HG03045 (cell line): ENCODE results near the gene WSB1.

ENCODE experiments used
- ATAC-seq: cut with Tn5 transposase; IDR thresholded peaks from one replicate; pipeline ENCODE4 v1.9.1; 2021; ENCODE audit warnings: mild to moderate bottlenecking, moderate library complexity; ENCODE audit not compliant: unreplicated experiment

WSB1 gene

DNA sequence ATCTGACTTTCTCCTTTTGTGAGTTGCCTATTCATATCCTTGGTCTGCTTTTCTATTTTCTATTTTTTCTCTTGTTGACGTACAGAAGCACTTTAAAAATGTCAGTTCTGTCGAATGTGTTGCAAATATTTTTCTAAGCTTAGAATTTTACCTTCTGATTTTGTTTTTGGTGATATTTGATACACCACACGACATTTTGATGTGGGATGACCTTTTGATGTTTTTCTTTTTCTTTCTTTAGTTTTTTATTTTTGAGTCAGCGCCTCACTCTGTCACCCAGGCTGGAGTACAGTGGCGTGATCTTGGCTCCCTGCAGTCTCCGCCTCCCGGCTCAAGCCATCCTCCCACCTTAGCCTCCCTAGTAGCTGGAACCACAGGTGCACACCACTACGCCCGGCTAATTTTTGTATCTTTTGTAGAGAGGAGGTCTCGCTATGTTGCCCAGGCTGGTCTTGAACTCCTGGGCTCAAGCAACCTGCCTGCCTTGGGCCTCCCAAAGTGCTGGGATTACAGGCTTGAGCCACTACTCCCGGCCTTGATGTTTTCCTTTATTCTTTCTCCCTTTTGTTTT is 39.6 kb downstream of the WSB1 start:
- ATAC-seq: no peak

DNA sequence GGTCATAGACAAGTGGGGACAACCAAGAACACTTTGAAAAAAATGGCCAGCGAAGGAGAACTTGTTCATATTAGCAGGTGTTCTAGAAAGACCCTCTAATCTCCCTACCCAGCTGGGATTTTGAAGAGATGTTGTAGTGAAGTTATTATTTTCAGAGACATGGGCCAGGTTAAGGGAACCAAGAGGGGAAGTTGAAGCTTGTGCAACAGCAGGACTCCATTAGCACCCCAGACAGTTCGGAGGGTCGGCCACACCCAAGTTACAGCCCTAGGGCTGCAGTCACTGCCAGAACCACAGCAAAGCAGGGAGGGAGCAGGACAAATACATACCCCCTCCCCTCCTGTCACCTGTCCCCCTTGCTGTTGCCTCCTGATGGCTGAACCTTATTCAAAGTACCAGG is 42.3 kb downstream of the WSB1 start:
- ATAC-seq: no peak

DNA sequence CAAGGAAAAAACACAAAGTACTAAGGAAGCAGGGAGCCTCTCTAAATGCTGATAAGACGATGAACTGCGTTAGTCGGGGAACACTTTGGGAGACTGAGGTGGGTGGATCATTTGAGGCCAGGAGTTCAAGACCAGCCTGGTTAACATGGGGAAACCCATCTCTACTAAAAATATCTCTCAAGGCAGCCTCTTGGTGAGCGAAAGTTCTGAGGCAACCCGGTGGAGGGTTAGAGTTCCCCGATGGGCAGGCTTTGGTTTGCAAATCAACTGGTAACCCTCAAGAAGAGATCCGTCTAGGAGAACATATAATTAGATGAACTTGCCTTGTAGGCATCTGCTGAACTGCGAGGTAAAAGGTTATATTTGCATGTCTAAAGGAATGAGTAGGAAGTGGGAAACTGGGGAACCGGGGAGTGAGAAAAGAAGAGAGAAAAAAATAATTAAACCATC is 44.6 kb downstream of the WSB1 start:
- peak; percentile 53 for ATAC-seq

DNA sequence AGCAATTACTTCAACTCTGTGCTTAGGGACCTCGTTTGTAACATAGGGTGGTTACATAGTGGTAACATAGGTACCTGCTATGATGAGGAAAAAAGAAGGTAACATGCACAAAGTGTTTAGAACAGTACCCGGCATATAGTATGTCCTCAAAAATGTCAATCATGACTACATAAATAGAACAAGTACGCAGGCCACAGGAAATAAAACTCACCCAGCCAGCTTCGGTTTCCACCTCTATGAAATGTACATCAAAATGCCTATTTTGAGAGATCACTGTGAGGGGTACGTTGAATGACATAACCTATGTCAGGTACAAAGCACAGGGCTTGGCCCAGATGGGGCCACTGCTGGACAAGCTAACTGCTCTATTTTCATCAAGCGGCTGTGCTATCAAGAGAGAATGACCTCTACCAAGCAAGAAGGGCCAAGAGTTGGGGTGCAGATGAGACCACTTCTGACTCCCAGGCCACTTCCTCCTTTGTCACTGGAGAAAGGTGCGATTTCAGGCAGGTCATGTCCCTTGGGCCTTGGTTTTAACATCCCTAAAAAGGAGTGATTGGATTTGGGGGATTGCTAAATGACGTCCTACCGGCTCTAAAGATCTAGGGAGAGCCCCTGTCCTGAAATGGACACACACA is 45.4 kb downstream of the WSB1 start:
- ATAC-seq: peak; percentile 8

DNA sequence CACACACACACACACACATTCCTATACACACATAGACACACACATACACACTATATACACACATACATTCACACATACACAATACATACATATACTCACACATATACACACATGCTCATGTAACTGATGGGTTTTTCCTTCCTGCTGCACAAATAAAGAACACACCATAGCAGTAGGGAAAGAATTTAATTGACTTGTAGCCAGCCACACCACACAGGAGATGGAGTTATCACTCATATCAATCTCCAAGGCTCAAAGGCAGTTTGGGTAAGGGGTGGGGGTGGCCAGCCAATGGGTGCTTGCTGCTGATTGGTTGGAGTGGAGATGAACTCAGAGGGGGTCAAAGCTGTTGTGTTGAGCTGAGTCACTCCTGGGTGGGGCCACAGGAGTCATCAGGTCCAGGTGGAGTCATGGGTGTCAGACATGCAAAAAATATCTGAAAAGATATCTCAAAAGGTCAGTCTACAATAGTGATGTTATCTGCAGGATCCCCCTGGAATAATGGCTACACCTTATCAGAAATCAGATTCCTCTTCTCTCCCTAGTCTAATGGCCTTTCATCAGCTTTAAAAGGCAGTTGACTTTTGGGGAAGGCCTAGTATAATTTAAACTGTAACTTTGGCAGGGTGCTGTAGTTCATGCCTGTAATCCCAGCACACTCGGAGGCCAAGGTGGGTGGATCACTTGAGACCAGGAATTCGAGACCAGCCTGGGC is 46.1 kb downstream of the WSB1 start:
- ATAC-seq: no peak

DNA sequence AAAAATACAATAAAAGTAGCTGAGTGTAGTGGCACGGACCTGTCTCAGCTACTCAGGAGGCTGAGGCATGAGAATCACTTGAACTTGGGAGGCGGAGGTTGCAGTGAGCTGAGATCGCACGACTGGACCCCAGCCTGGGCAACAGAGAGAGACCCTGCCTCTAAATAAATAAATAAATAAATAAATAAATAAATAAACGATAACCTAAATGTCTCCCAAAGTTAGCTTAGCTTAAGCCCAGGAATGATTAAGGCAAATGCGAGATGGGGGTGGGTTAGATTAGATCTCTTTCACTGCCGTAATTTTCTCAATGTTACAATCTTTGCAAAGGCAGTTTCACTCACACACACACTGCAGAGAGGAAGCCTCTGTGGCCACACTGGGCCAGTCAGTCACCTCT is 46.7 kb downstream of the WSB1 start:
- ATAC-seq: no peak

DNA sequence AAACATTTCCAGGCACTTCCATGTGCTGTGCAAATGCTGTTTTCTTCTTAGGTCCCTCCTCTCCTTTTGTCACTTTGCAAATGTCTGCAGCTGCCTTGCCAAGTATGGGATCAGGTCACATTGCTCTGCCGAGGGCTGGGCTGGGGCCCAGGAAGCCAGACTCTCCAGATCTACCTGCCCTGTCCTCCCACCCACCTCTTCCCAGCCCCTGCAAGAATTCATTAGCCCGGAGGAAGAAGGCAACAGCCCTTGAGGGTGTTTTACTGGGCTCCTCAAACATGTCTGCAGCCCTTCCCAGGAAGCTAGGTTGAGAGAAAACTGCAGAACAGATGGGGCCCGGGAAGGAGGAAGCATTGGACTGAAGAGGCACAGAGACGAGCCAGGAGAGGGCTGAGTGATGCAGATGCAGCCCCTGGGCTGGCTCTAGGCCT is 47.1 kb downstream of the WSB1 start:
- no peak for ATAC-seq

DNA sequence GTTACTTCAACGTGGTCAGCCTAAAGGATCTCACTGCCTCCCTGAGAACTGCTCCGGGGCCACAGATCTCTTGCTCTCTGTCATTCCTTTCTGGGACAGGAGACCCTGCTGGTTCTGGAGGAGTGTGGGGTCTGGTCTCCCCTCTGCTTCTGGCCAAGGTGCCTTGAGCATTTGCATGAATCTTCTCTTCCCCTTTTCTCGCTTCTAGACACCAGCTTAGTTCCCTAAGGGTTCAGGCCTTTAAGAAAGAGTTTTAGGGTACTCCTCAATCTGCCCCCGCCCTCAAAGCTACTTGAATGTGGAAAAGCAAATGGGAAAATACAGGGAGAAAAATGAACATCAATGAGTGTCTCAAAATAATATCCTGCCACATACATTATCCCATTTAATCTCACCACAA is 48.1 kb downstream of the WSB1 start:
- no peak for ATAC-seq

DNA sequence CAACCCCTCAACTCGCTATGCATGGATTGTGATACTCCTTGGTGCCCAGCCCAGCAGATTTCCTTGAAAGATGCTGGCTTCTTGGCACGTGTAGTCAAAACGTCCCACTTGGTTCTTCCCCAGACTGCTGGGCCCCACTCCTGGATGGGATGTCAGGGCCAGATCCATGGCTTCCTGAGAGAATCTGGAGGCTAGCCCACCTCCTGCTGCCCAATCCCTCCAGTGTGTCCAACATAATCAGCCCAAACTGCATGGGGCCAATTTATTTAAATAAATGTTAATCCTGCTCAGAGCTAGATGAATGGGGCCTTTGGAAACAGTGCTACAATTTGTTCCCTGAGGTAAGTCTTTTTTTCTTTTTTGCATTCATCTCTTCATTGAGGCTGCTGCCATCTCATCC is 49.4 kb downstream of the WSB1 start:
- ATAC-seq: no peak

DNA sequence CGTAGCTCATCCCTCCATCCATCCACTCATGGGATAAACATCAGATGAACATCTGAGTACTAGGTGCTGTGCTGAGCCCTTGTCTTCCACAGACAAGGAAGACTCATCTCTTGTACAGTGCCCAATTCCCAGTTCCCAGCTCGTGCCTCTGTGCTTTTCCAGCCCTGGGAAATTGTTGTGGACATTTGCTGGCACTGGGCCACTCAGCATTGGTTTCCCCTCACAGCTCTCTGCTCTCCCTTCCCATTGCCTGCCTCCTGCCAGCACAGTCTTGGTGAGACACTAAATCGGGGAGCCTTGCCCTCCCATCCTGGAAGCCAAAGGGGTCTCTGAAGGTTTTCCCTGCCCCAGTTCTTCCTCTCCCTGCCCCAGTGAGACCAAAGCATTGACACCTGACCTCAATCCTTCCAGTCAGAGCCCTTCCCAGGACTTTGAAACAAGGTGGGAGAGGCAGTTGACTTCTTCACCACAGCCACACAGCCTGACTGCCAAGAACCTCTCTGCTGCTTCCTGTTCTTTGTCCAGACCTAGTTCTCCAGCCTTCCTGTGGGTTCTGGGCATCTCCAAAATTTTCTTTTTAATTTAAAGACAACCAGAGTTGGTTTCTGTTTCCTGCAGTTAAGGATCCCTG is 50.2 kb downstream of the WSB1 start:
- ATAC-seq: no peak

DNA sequence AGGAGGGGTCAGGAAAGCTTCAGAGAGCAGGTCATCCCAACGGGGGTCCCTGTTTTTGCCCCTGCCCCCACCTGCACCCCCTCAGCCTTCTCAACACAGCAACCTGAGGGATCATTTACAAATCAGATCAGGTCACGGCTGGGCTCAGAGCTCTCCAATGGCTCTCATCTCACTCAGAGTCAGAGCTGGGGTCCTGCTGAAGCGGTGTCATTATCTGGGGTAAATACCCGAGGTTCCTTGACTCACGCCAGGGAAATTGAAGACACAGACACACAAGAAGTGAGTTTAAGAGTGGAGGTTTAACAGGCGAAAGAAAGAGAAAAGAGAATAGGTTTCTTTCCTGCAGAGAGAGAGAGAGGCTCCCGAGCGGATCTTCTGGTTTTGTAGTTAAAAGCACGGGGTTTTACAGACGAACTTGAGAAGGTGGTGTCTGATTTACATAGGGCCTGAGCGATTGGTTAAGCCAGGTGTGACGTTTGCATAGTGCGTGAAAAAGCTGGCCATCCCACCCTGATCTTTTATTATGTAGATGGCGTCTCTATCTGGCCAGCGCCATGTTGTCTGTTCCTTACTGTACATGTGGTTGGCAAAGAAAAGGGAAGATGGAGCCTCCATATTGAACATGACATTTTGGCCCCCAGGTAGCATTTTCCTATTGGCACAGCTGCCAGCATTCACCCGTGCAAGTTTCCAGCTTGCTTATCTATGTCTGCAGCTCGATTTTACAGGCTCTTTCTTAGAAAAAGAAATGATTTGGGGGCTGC is 51.4 kb downstream of the WSB1 start:
- no peak for ATAC-seq

DNA sequence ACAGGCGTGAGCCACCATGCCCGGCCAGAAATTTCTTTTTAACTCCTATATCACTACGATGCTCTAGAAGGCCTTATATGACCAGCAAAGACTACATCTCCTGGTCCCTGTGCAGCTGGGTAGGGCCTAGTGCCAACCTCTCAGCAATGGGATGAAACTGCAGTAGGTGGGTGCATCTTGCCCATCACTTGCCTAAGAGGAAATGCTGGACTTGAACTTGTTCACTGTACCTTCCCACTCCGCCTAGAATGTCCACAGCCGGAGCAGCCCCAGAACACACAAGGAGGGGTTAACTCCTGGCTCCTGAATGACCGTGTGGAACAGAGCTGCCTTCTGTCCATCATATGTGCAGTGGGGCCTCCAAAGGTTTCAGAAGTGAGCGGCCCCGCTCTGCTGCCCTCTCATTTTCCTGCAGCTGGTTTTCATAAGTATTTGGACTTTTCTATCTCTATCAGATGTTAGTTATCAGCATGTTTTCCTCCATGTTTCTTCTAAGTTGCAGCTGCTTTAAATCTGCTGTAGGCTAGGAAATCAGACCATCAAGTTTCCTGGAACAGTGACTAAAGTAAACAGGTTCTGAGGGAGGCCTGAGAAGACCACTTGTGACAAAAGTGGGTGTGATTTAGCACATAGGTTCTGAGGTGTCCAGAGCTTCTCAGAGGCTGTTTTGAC is 52.5 kb downstream of the WSB1 start:
- no peak for ATAC-seq

DNA sequence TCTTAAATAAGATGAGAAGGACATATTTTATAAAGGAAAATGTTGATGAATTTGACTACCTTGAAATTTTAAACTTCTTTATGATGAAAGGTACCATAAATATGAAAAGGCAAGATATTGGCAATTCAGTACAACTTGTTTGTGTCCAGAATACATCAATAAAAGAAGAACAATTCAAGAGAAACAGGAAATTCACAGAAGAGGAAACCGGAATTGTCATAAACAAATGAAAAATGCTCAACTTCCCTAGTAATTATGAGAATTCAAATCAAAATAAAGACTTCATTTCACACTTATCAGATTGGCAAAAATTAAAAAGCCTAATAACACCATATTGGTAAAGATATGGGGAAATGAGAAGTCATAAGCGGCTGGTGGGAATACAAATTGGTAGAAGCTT is 54.3 kb downstream of the WSB1 start:
- no peak for ATAC-seq

DNA sequence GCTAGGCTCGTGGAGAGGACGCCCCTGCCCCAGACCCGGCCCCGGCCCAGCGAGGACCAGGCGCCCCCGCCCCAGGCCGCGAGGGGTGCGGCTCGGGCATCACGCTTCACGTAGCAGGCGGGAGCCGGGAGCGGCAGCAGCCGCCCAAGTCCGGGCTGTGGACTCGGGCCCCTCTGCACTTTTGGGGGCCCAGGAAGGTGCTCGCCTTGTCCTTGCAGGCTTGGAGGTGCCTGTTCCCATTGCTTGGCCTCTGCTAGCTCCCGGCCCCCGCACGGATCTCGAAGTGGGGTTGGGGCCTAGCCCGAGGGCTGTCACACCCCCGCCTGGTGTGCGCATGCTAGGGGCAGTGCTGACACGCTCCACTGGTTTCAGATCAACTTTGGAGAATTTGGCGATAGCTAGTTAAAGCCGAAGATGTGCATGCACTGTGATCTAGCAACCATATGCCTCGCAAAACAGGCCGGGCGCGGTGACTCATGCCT is 55.7 kb downstream of the WSB1 start:
- no peak for ATAC-seq

DNA sequence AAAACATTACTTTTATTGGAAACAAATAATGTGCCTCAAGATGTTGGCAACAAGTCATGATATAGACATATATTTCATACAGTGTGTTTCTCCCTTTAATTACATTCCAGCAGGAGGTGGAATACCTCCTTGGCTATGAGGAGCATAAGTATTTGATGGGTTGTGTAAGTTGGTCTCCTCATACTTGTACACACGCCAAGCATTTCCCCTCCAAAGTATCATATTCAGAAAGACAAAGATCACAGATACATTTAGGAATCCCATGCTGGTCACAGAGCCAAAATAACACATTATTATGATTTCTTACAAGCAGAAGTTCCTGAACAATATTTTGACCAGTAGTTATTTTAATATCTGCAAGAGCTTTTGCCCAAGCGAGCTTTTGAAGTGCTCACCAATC is 57.8 kb downstream of the WSB1 start:
- ATAC-seq: no peak

DNA sequence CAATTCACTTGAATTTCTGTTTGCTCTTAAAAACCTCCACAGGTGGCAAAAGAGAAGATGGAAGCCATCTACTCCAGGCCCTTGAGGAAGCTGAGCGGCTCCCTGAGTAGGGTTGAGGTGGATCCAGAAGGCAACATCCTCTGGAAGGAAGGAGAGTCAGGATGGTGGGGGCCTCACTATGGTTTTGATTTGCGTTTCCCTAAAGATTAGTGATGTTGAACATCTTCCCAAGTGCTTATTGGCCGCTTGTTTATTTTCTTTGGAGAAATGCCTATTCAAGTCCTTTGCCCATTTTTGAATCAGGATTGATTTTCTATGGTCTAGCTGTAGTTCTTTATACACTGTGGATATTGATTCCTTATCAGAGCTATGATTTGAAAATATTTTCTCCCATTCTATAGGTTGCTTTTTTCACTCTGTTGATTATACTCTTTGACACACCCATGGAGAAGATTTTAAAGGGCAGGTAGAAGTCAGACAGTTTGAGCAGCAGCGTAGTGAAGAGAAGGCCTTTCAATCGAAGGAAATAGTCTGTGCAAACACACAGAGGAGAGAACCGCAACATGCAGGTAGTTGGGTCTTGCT is 58.6 kb downstream of the WSB1 start:
- ATAC-seq: no peak

DNA sequence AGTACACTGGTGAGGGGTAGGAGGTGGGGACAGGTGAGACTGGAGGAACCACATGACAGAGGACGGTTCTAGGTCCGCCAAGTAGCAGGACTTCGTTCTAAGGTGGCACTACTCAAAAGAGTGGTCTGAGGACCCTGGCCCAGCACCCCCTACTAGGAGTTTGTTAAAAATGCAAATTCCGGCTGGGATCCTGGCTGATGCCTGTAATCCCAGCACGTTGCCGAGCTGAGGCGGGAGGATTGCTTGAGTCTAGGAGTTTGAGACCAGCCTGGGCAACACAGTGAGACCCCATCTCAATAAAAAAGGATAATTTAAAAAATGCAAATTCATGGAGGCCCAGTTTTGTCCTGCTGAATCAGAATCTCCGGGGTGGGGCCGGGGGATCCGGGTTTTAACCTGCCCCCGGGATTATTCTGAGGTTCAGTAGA is 59.1 kb downstream of the WSB1 start:
- ATAC-seq: no peak

DNA sequence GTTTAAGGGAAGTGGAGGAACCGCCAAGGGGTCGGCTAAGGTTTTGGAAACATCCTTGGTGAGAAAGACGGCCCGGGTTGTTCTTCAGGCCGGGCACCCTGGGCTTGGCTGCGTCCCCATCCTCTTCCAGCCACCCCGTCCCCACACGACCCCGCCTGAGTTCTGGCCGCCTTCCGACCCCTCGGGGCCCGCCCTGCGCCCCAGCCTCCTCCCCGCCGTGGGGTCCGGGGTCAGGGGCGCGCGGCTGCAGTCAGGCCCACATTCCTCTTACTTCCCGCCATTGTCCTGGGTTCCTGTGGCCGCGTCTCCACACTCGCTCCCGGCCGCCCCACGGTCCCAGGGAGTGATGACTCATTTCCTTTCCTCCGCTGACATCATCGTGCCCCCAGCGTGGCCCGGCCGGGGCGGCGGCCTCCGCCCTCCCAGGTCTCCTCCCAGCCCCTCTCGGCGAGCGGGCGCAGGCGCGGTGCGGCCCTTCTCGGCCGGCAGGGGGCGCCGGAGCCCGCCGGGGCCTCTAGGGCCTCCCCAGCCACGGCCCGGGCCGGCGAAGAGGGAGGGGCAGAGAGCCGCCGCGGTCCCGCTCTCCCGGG is 59.6 kb downstream of the WSB1 start:
- peak; percentile 81 for ATAC-seq

DNA sequence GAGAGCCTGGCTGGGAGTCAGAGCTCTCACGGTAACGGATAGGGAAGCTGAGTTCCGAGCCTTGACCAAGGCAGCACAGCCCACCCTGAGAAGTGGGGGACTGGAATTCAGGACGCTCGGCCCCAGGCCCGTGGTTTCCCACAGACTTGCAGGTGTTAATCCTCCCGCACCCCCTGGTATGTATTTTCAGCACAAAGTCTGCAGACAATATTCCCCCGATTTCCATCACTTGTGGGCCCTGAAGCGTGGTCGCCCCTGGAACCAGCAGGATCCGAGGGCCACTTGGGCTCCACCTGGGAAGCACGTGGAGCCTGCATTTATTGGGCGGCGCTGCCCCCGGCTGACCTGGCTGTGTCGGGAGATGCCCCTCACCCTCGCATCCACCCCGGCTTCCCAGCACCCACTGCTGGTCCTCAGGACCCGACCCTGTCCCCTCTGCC is 60.2 kb downstream of the WSB1 start:
- no peak for ATAC-seq
